Fibroblast of lung (primary cell): ENCODE measurements around the gene ZNF609.

ENCODE experiments used
- EZH2 ChIP-seq: IDR thresholded peaks from 2 replicates; pipeline ENCODE4 v1.5.1; 2012; ENCODE audit warnings: low read length, control low read depth, mild to moderate bottlenecking; ENCODE audit errors: missing control alignments
- TF ChIP-seq, protein P1 (sequence below), 2 donors: IDR thresholded peaks in 1 of 2; conservative IDR thresholded peaks in 1 of 2; 1 replicate in 1 of 2; 2 replicates in 1 of 2; pipeline ENCODE4 v1.5.1; 2011 to 2012; ENCODE audit warnings: low read length in 2 of 2, control low read depth in 1 of 2, inconsistent platforms in 1 of 2, low read depth in 1 of 2, mild to moderate bottlenecking in 1 of 2

DNA sequence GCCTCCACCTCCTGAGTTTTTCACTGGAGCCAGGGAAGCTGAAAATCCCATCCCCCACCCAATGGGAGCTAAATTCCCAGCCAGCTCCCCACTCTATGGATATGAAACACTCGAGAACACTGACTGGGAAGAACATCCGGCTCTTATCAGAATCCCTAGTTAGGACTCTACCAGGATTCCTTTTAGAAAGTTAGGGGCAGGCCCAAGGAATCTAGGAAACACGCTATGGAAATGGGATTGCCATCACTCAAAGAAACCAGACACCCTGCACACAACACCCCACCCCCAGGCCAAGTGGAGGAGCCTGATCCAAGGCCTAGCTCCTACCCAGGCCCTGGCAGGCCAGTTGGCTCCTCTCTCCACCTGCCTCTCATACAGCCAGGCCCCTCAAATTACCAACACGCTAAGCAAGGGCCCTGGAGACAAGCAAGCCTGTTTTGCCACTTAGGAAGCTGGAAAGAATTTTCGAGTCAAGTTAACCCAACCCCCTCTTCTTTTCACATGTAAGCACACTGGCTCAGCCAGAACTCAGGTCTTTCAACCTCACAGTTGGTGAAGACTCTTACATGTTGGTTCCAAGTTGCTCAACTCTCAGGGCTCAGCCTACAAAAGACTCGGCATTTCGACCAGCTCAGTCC is 239.5 kb downstream of the ZNF609 start:
- TF ChIP-seq, protein P1, sequence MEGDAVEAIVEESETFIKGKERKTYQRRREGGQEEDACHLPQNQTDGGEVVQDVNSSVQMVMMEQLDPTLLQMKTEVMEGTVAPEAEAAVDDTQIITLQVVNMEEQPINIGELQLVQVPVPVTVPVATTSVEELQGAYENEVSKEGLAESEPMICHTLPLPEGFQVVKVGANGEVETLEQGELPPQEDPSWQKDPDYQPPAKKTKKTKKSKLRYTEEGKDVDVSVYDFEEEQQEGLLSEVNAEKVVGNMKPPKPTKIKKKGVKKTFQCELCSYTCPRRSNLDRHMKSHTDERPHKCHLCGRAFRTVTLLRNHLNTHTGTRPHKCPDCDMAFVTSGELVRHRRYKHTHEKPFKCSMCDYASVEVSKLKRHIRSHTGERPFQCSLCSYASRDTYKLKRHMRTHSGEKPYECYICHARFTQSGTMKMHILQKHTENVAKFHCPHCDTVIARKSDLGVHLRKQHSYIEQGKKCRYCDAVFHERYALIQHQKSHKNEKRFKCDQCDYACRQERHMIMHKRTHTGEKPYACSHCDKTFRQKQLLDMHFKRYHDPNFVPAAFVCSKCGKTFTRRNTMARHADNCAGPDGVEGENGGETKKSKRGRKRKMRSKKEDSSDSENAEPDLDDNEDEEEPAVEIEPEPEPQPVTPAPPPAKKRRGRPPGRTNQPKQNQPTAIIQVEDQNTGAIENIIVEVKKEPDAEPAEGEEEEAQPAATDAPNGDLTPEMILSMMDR (conservative IDR thresholded peaks at IDR 0.05 in 1 of 2, IDR thresholded peaks at IDR 0.05 in 1 of 2; ENCODE audit: low read depth in 1 of 2, low read length in 2 of 2), result no peak
- no peak for TF ChIP-seq EZH2
